H7 (cell line): Measurements from ENCODE around the gene MTSS2. TPM values are rescaled to one million over a fixed set of nuclear protein-coding genes. Genes with fewer than 3 reads are reported as not detected.

ENCODE experiments used
- DNase-seq: peaks from one replicate; pipeline ENCODE4 v3.0.0; 2012
- H3K27me3 ChIP-seq: 2 replicates; pipeline ENCODE4 v1.6.0; 2011; ENCODE audit warnings: mild to moderate bottlenecking, low read length; ENCODE audit not compliant: control insufficient read depth, insufficient read depth
- H3K36me3 ChIP-seq: replicated peaks from 2 replicates; pipeline ENCODE4 v1.5.1; 2011; ENCODE audit warnings: low read length; ENCODE audit not compliant: control insufficient read depth, insufficient read depth
- H3K4me3 ChIP-seq: 2 replicates; pipeline ENCODE4 v1.5.1; 2011; ENCODE audit warnings: low read depth, mild to moderate bottlenecking, control low read depth, low read length, moderate library complexity; ENCODE audit not compliant: insufficient read depth
- total RNA-seq: library from RNA; depleted of rRNA; stranded (reverse); fragments of >200 nt; shearing (Covaris generic); gene quantifications from 2 replicates; pipeline ENCODE4 v1.2.3, GENCODE V29; 2014

The MTSS2 gene
- total RNA-seq, 1 experiment from 2014 or later, result 44.8 TPM

DNA sequence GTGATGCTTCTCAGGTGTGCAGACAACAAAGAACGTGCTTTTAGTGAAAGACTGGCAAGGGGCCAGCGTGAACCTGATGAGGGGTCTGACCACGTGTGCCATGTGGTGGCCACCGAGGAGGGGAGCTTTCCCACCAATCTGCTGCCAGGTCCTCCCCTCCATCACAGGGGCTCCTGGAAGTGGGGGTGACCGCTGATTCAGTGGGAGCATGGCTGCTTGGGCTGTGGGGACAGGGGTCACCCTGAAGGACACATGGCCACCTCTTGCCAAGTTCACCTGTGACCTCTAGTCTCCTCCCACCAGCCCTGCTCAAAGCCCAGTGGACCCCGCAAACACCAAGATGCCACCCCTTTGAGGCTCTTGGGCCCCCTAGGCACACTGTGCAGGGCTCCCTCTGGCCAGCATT, 37.9 kb upstream of the MTSS2 start:
- DNase-seq, result no peak

DNA sequence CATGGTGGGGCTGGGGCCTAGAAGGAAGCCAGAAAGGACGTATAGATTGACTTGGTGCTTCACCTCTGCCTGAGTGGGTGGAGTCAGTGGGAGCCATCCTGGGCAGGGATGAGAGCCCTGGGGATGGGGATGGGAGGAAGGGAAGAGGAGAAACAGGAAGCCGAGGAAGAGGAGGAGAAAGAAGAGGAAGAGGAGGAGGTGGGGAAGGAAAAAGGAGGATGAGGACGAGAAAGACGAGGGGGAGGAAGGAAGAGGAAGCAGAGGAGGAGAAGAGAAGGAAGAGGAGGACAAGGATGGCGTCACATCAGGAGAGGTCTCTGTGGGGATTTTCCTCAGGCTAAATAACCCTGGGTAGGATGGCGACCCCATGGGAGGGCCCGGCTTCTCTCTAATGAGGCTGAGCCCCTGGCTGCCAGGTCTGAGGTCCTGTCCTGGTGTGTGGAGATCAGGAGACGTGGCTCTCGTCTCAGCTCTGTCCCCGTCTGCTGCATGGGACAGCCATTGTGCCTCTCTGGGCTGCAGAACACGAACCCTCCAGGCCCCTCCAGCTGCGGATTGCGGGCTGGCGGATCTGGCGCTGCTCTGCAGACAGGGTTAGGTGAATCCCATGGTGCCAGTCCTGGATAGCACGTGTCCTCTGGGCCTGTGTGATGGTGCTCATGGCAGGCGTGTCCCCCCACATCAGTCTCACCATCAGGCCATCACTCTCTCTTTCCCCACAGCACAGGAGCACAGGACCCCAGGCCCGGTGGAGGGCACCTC, 35.5 kb upstream of the MTSS2 start:
- no peaks in the 10 kb centered on the region for H3K27me3 ChIP-seq
- H3K4me3 ChIP-seq, result no peak overlapping the region
- H3K36me3 ChIP-seq, result no peaks in the 10 kb centered on the region; the same call in 1 of the 2 replicates
- DNase-seq, result no peak

More for the DNA sequence above, 37.9 kb upstream of the MTSS2 start:
- no peak overlapping the region for H3K4me3 ChIP-seq
- no peaks in the 10 kb centered on the region; the same call in 1 of the 2 replicates for H3K36me3 ChIP-seq
- no peaks in the 10 kb centered on the region for H3K27me3 ChIP-seq

DNA sequence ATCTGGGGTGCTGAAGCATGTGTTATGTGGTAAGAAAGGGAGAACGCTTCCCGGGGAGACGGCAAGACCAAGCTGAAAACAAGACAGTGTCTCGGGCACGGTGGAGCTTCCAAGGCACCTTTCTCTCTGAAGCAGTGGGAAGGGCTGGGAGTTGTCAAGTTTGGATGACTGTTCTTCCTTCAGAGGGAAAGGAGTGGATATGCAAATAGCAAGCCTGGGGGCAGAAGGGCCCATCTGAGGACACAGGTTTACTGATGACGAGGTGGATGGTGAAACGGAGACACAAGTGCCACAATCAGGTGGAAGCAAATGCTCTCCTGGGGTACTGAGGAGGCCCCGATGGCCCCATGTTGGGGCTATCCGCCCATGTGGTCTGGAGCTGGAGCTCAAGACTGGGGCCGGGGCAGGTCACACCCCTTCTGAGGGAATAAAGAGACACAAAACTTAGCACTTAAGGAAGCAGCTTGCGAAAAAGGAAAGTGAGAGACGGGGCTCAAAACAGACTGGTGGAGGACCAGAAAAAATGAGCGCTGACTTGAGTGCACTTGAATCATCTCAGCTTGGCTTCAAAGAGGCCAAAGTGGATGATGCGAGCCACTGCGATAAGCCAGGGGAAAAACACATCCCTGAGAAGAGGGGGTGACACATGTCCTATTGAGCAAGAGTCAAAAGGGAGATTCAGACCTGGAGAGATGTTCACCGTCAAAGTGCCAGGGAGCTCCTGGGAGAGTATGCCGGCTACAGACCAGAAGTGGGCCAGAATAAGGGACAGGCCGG, 34.8 kb upstream of the MTSS2 start:
- Histone ChIP-seq H3K4me3 (no peak overlapping the region), H3K27me3 (no peaks in the 10 kb centered on the region), H3K36me3 (no peaks in the 10 kb centered on the region; the same call in 1 of the 2 replicates)
- DNase-seq, result no peak

DNA sequence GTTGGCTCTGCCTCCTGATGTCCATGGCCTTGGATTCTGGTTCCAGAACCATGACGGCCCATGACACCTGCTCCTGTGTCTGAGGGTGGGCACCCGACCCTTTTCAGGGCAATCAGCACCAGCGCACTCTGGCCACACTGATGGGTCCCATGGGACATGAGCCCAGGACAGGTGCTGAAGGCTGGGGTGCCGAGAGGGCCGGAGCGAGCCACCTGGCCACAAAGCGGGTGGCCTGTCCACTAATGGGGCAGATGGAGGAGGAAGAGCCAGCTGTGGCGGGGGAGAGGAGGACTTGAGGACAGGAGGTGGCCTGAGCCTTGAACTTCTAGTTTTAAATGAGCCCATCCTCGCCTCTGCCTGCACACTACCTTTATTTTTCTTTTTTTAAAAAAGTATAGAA, 31.2 kb upstream of the MTSS2 start:
- Histone ChIP-seq H3K4me3 (no peak overlapping the region), H3K36me3 (no peaks in the 10 kb centered on the region; the same call in 1 of the 2 replicates), H3K27me3 (no peaks in the 10 kb centered on the region)
- no peak for DNase-seq

DNA sequence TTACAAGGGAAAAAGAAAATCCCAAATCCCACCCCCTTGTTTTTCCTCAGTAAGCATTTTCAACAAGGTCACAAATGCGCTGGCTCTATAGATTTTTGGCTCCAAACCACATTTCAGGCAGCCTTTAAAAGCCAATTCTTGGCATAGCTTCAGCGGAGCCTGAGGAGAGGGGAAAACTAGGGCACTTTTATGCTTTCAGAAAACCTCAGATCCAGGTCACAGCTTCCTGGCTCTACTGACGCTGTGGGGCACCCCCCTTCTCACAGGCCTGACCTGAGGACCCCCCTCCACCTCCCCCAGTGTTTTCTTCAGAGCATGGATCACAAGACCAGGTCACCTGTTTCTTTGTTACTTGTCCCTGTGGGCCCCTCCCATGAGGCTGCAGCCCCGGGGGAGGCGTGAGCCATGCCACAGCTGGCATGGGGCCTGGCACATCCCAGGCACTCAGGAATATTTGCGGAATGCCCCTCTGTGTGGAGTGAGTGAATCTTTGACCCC, 30.1 kb upstream of the MTSS2 start:
- DNase-seq, result no peak
- Histone ChIP-seq H3K27me3 (no peaks in the 10 kb centered on the region), H3K36me3 (no peaks in the 10 kb centered on the region; the same call in 1 of the 2 replicates), H3K4me3 (no peak overlapping the region)

DNA sequence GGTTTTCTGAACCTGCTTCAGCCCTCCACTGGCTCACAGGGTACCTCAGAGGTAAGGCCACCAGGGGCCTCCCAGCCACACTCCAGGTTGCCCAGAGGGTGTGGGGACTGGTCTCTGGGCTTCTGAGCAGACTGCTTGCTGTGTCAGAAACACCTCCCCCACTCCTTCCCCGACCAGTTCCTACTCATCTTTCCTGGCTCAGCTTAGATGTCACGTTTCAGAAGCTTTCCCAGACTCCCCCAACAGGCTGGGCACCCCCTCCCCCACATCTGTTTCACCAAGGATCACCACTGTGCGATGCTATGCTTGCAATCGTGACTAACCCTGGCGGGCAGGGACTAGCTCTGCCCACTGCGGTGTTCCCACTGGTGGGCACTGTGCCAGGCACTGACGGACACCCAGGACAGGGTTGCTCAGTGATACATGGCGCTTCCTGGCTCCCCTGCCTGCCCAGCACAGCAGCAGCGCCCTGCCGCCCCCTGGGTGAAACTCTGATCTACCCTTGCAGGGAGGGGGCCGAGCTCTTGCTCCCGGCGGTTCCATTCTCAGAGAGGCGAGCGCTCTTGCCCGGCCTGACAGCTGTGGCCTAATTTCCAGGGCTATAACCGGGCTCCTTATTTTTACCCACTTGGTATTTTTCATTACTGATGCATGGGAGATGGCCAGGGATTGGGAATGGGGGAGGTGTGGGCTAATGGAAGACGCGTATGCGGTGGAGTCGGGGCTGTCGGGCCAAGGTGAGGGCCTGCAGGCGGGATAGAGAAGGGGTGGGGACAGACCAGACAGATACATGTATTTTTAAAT, 29.4 kb upstream of the MTSS2 start:
- no peak for DNase-seq
- H3K27me3 ChIP-seq, result no peaks in the 10 kb centered on the region
- no peak overlapping the region for H3K4me3 ChIP-seq
- no peaks in the 10 kb centered on the region; the same call in 1 of the 2 replicates for H3K36me3 ChIP-seq

DNA sequence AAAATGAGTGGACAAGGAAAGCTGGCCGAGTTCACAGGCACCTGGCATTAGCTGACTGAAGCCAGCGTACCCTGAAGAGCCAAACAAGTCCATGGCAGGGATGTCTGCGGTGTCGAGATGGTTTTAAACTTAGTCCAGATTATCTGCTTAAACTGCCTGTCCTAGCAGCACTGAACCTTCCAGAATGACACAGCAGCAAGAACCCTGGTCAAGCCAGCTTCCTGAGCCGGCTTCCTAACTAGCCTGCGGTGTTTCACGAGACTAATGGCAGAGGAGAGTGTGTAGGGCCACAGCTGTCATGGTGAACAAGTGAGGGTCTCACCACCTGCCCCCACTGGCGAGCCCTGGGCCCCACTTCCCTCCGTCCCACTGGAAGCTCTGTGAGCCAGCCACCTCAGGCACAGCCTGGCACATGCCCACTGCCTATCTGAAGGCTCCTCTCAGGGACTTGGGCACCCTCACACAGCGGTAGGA, 28.8 kb upstream of the MTSS2 start:
- DNase-seq, result no peak
- Histone ChIP-seq H3K36me3 (no peaks in the 10 kb centered on the region), H3K4me3 (no peak overlapping the region), H3K27me3 (no peaks in the 10 kb centered on the region)

DNA sequence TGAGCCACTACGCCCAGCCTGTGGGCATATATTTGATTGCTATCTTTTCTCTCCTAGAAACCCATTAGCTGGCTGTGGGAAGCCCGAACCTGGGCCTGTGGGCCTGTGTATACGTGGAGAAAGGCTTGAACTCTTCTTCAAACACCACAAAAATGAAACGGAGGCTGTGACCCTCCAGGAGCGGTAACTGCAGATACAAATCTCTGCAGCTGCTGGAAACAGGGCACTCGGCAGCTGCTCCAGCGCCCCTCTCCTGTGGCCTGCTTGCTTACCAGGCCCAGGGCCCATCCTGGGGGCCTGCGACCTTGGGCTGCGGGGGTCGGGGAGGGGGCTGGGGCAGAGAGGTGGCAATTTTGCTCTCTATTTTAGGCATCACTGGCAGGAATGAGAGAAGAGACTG, 28.0 kb upstream of the MTSS2 start:
- no peak for DNase-seq
- H3K36me3 ChIP-seq, result no peaks in the 10 kb centered on the region
- H3K4me3 ChIP-seq, result no peak overlapping the region
- no peaks in the 10 kb centered on the region for H3K27me3 ChIP-seq

DNA sequence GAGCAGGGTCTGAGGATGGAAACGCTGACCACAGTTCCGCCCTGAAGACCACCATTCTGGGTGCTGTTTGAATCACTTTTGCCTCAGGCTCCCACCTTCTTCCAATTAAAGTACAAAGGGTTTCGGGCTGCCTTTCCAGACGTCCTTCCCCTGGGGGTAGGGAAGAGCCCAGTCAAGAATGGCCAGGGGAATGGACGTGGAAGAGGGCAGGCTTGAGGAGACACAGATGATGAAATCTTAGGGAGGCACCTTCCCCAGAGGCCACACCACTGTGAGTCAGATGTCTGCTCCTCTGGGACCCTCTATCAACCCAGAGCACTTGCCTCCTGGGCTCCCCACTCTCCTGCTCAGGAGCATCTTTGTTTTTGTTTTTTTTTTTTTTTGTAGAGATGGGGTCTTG, 27.5 kb upstream of the MTSS2 start:
- Histone ChIP-seq H3K4me3 (no peak overlapping the region), H3K36me3 (no peaks in the 10 kb centered on the region), H3K27me3 (no peaks in the 10 kb centered on the region)
- no peak for DNase-seq

DNA sequence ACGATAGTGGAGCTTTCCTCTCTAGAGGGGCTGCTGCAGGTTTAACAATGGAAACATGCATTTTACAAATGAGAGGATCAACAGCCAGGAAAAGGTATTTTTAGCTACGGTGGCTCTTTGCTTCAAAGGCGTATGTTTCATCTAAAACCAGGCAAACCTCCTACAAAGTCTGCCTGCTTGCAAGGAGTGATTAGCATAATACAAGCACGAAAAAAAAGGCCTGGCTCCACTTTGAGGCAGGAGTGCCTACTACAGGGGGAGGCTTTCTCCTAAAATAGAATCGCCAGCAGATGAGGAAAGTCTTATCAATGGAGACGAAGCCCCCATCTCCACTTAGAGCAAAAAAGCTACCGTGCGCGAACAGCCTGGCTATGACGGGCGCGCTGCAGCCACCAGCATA, 27.1 kb upstream of the MTSS2 start:
- H3K27me3 ChIP-seq, result no peaks in the 10 kb centered on the region
- no peaks in the 10 kb centered on the region for H3K36me3 ChIP-seq
- H3K4me3 ChIP-seq, result no peak overlapping the region
- DNase-seq, result no peak

DNA sequence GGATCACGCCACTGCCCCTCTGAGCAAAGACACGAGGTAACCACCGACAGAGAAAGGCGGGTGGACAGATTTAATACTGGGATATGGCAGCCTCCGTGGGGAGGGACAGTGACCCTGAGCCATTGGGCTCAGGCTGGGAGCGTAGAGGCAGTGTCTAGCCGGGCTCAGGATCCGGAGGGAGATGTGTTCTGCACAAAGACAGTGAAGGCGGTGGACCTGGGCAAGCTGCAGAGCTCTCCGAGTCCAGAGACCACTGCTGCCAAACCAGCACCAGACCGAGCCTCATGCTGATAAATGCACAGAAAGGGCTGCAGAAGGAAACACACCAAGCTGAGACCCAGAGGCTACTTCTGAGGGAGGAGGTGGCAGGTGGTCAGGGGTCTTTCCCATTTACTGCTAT, 26.5 kb upstream of the MTSS2 start:
- no peak for DNase-seq
- Histone ChIP-seq H3K27me3 (no peaks in the 10 kb centered on the region), H3K4me3 (no peak overlapping the region), H3K36me3 (no peaks in the 10 kb centered on the region)

DNA sequence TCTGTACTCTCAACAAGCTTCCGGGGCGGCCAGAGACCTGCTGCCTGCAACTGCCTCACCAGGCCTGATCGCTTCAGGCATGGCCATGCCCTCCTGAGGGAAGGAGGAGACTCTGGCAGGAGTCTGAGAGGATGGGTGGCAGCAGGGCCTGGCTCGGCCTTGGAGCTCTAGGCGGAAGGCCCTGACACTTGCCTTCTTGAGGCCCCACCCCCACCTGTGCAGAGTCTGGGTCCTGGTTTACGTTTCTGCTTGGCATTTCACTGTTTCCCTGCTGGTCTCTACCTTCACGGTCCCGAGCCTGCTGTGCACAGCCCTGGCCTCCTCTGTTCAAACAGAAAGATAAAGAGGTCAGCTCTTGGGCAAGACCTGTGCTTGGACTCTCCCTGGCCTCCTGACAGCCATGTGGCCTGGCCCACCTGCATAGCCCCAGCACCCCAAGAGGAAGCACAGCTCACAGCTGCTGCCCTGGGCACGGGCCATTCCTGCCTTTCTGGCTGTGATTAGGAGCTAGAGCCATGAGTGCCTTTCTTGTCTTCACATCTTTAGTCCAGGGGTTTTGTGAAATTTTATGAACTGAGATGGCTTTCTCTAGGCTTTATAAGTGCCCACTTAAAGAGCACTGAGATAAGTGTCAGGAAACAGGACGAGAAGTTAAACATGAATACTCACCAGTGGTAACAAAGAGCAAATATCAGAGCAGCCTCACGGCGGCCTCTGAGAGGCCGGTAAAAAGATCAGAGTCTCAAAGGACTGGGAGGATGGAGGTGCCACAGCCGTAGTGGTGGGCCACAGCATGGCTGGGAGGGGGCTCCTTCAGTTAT, 25.6 kb upstream of the MTSS2 start:
- Histone ChIP-seq H3K36me3 (no peaks in the 10 kb centered on the region), H3K4me3 (no peak overlapping the region), H3K27me3 (no peaks in the 10 kb centered on the region)
- no peak for DNase-seq

DNA sequence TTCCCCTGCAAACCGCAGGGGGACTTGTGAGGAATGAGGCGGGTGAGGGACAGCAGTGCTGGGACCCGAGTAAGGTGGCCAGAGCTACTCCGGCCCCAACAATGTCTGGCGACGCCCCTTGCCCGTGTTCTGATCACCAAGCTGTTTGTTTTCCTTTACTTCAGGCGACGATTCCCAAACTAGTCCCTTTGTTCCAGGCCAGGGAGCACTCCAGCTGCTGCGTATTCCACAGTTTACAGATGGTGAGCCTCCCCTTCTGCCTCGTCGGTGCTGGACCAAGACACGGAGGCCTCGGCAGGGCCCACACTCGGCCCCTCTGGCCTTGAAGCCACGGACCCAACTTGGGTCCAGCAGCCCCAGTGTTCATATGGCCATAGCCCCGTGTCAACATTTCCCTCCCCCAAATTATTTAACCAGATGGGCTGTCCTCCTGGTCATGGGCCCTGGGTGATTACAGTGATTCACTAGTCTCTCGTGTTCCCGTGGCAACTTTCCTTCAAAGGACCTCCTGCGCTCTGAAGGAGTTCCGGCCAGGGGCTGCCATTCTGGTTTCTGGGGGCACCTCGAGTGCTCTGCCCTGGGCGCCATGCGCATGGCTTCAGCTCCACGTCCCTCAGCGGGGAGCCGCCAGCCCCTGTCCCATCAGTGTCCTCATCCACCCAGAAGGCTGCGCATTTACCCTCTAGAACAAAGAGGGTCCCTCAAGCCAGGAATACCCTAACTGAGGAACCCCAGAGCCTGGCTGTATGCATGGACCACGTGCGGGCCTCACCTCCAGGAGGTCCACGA, 24.8 kb upstream of the MTSS2 start:
- DNase-seq, result no peak
- H3K27me3 ChIP-seq, result no peaks in the 10 kb centered on the region

More for the DNA sequence above, 24.8 kb upstream of the MTSS2 start:
- Histone ChIP-seq H3K4me3 (no peak overlapping the region), H3K36me3 (no peaks in the 10 kb centered on the region)
